ENCODE data around the gene ATP2B2. TPM values are rescaled to one million over a fixed set of nuclear protein-coding genes. Genes with fewer than 3 reads are reported as not detected.

ATP2B2 gene
- total RNA-seq, 4 donors from 2014 or later = 0.86 to 2.2 (median 1.0) TPM; not detected in 1

GRCh38 chr3:10522646-10523303 lies 17.4 kb upstream of the ATP2B2 start:
- H3K36me3 ChIP-seq = no peaks in the 10 kb centered on the region
- H3K27ac ChIP-seq = no peak overlapping the region
- peaks cover 30% of the 10 kb centered on the region for H3K27me3 ChIP-seq
- H3K9me3 ChIP-seq = no peaks in the 10 kb centered on the region
- no peak overlapping the region for H3K4me3 ChIP-seq
- 92% methylated on average over 3 of the region's 3 CpGs for WGBS
- H3K4me1 ChIP-seq = no peaks in the 10 kb centered on the region
- DNase-seq (ENCODE audit: low spot score in 2 of 2) = peak; percentile 32 to 50
- no peak for TF ChIP-seq EP300 (IDR thresholded peaks at IDR 0.05)
- TF ChIP-seq, protein P1, sequence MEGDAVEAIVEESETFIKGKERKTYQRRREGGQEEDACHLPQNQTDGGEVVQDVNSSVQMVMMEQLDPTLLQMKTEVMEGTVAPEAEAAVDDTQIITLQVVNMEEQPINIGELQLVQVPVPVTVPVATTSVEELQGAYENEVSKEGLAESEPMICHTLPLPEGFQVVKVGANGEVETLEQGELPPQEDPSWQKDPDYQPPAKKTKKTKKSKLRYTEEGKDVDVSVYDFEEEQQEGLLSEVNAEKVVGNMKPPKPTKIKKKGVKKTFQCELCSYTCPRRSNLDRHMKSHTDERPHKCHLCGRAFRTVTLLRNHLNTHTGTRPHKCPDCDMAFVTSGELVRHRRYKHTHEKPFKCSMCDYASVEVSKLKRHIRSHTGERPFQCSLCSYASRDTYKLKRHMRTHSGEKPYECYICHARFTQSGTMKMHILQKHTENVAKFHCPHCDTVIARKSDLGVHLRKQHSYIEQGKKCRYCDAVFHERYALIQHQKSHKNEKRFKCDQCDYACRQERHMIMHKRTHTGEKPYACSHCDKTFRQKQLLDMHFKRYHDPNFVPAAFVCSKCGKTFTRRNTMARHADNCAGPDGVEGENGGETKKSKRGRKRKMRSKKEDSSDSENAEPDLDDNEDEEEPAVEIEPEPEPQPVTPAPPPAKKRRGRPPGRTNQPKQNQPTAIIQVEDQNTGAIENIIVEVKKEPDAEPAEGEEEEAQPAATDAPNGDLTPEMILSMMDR (IDR thresholded peaks at IDR 0.05) = no peak
- TF ChIP-seq POLR2A (IDR thresholded peaks at IDR 0.05) = no peak
- TF ChIP-seq POLR2AphosphoS5 (IDR thresholded peaks at IDR 0.05) = no peak

- no peak overlapping the region for H3K27ac ChIP-seq
- TF ChIP-seq POLR2A (IDR thresholded peaks at IDR 0.05) (no peak), EP300 (IDR thresholded peaks at IDR 0.05) (no peak), POLR2AphosphoS5 (IDR thresholded peaks at IDR 0.05) (no peak)
- TF ChIP-seq, protein P1 (IDR thresholded peaks at IDR 0.05) = no peak
- DNase-seq (ENCODE audit: low spot score in 2 of 2) = peak in 1 of 2 donors; percentile 37
- no peak overlapping the region for H3K4me3 ChIP-seq
- peaks cover 1% of the 10 kb centered on the region for H3K4me1 ChIP-seq
- WGBS = 77% methylated on average over 6 of the region's 6 CpGs
- H3K9me3 ChIP-seq = no peaks in the 10 kb centered on the region
- H3K27me3 ChIP-seq = peaks cover 24% of the 10 kb centered on the region
- no peaks in the 10 kb centered on the region for H3K36me3 ChIP-seq
Measured at GRCh38 chr3:10521772-10522441, 16.5 kb upstream of the ATP2B2 start.

DNA sequence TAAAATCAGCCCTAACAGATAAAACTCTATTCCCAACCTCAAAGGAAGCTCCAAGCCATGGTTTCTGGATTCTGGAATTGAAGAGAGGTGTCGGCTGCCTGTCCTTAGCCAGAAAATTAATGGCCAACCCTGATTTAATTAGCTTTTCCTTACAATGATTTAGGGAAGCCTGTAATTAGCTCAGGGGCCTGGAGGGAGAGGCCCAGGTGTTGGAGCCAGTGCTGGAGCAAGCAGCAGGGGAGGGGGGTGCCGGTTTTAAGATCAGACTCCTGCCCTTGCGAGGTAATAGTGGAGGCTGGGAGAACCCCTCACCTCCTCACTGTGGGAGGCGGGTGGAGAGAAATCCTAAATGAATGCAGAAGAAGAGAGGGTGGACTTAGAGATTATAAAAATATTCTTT lies 14.7 kb upstream of the ATP2B2 start:
- WGBS = 57% methylated on average over 4 of the region's 4 CpGs
- Histone ChIP-seq H3K4me3 (no peak overlapping the region), H3K36me3 (no peaks in the 10 kb centered on the region), H3K27me3 (peaks cover 20% of the 10 kb centered on the region), H3K27ac (no peak overlapping the region), H3K9me3 (no peaks in the 10 kb centered on the region), H3K4me1 (peaks cover 6% of the 10 kb centered on the region)
- DNase-seq (ENCODE audit: low spot score in 2 of 2) = peak; percentile 29 to 38
- TF ChIP-seq POLR2A (IDR thresholded peaks at IDR 0.05) = no peak
- TF ChIP-seq, protein P1 (IDR thresholded peaks at IDR 0.05) = no peak
- TF ChIP-seq POLR2AphosphoS5 (IDR thresholded peaks at IDR 0.05) = no peak
- TF ChIP-seq EP300 (IDR thresholded peaks at IDR 0.05) = no peak

DNA sequence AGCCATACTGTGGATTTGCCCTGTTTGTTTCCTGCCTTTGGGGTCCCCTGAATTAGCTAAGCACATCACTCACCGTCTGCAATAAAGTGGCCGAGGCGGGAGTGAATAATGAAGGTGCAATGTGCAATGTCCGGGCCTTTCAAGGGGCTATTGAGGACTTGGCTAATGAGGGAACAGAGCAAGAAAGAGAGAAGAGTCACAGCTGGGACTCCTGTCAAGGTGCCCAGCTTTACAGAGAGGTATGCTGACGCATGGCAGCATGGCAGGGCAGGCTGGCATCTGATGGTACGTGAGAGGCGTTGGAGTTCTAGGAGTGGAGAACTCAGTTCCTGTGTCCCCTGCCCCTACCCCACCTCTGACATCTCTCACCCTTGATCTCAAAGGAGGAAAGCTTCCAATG lies 13.8 kb upstream of the ATP2B2 start:
- H3K4me3 ChIP-seq = no peak overlapping the region
- peaks cover 6% of the 10 kb centered on the region for H3K4me1 ChIP-seq
- TF ChIP-seq, protein P1 (IDR thresholded peaks at IDR 0.05) = no peak
- H3K36me3 ChIP-seq = no peaks in the 10 kb centered on the region
- H3K27ac ChIP-seq = no peak overlapping the region
- WGBS = 56% methylated on average over 7 of the region's 7 CpGs
- H3K9me3 ChIP-seq = no peaks in the 10 kb centered on the region
- DNase-seq (ENCODE audit: low spot score in 2 of 2) = peak; percentile 15 to 54
- H3K27me3 ChIP-seq = peaks cover 13% of the 10 kb centered on the region

GRCh38 chr3:10518506-10519150 lies 13.2 kb upstream of the ATP2B2 start:
- TF ChIP-seq POLR2A (IDR thresholded peaks at IDR 0.05) = no peak
- no peak for TF ChIP-seq EP300 (IDR thresholded peaks at IDR 0.05)
- TF ChIP-seq, protein P1 (IDR thresholded peaks at IDR 0.05) = no peak
- TF ChIP-seq POLR2AphosphoS5 (IDR thresholded peaks at IDR 0.05) = no peak
- no peaks in the 10 kb centered on the region for H3K36me3 ChIP-seq
- no peak overlapping the region for H3K4me3 ChIP-seq
- 51% methylated on average over 13 of the region's 13 CpGs for WGBS
- peaks cover 6% of the 10 kb centered on the region for H3K4me1 ChIP-seq
- H3K27ac ChIP-seq = no peak overlapping the region
- H3K27me3 ChIP-seq = peaks cover 13% of the 10 kb centered on the region
- H3K9me3 ChIP-seq = no peaks in the 10 kb centered on the region
- peak; percentile 46 to 53 for DNase-seq (ENCODE audit: low spot score in 2 of 2)
